WERI-Rb-1 (cell line): Measurements from ENCODE around the gene ZFP91.
A peak's percentile ranks its signal among the peaks of the same experiment; 100 is the strongest.

Experiments used
- DNase-seq: peaks from one replicate; pipeline ENCODE4 v3.0.0-alpha.2; 2020
- H3K27ac ChIP-seq: fragments of 250-450 bp; sonication (Bioruptor Pico); 2 replicates; pipeline ENCODE4 v1.5.1; 2020; ENCODE audit warnings: mild to moderate bottlenecking, moderate library complexity
- H3K27me3 ChIP-seq: fragments of 250-450 bp; sonication (Bioruptor Pico); 2 replicates; pipeline ENCODE4 v1.5.1; 2021; ENCODE audit warnings: mild to moderate bottlenecking, low read depth, moderate library complexity; ENCODE audit not compliant: insufficient read depth, severe bottlenecking
- H3K36me3 ChIP-seq: fragments of 250-450 bp; sonication (Bioruptor Pico); 2 replicates; pipeline ENCODE4 v1.5.1; 2020; ENCODE audit warnings: mild to moderate bottlenecking, moderate library complexity
- H3K4me3 ChIP-seq: 2 replicates; pipeline ENCODE4 v1.5.1; 2011; ENCODE audit warnings: low read depth, mild to moderate bottlenecking, control low read depth, low read length
- H3K9me3 ChIP-seq: fragments of 250-450 bp; sonication (Bioruptor Pico); 2 replicates; pipeline ENCODE4 v1.5.1; 2021; ENCODE audit warnings: mild to moderate bottlenecking, moderate library complexity; ENCODE audit not compliant: severe bottlenecking
- CTCF ChIP-seq: IDR thresholded peaks from 2 replicates; pipeline ENCODE4 v1.5.1; 2011; ENCODE audit warnings: low read depth, mild to moderate bottlenecking, control low read depth, inconsistent platforms, low read length

The ZFP91 gene

GRCh38 chr11:58658623-58659022 lies 79.8 kb downstream of the ZFP91 start:
- no peak overlapping the region for H3K4me3 ChIP-seq
- peaks cover 20% of the 10 kb centered on the region for H3K27me3 ChIP-seq
- peak; percentile 10 for DNase-seq
- no peaks in the 10 kb centered on the region for H3K9me3 ChIP-seq
- no peak overlapping the region for H3K27ac ChIP-seq
- H3K36me3 ChIP-seq: no peaks in the 10 kb centered on the region
- TF ChIP-seq CTCF: no peak

GRCh38 chr11:58659404-58659803 lies 80.5 kb downstream of the ZFP91 start:
- no peak for DNase-seq
- no peak overlapping the region for H3K4me3 ChIP-seq
- H3K36me3 ChIP-seq: no peaks in the 10 kb centered on the region
- no peak for TF ChIP-seq CTCF
- no peaks in the 10 kb centered on the region for H3K9me3 ChIP-seq
- no peak overlapping the region for H3K27ac ChIP-seq
- H3K27me3 ChIP-seq: peaks cover 27% of the 10 kb centered on the region

GRCh38 chr11:58659910-58660570 lies 81.2 kb downstream of the ZFP91 start:
- Histone ChIP-seq H3K27me3 (peaks cover 27% of the 10 kb centered on the region), H3K4me3 (no peak overlapping the region), H3K27ac (no peak overlapping the region), H3K36me3 (no peaks in the 10 kb centered on the region), H3K9me3 (no peaks in the 10 kb centered on the region)
- TF ChIP-seq CTCF: no peak
- no peak for DNase-seq
